ENCODE results near the gene OR4S2. TPM values are rescaled to one million over a fixed set of nuclear protein-coding genes. Genes with fewer than 3 reads are reported as not detected.

Gene OR4S2, protein sequence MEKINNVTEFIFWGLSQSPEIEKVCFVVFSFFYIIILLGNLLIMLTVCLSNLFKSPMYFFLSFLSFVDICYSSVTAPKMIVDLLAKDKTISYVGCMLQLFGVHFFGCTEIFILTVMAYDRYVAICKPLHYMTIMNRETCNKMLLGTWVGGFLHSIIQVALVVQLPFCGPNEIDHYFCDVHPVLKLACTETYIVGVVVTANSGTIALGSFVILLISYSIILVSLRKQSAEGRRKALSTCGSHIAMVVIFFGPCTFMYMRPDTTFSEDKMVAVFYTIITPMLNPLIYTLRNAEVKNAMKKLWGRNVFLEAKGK
- not detected in 2 replicates for total RNA-seq (2014; rRNA removed; shearing (Covaris generic))

GRCh38 chr11:55648027-55648426, at the start of gene OR4S2:
TSS of gene OR4S2 (plus strand) at chr11:55648327. CDS start at chr11:55650904, 2,577 bp downstream.
- Histone ChIP-seq H3K27ac (no peak within 1 kb of the TSS), H3K36me3 (no peaks in the 10 kb centered on the region), H3K4me3 (no peak within 1 kb of the TSS), H3K9me3 (replicated peaks) (0 out of 2 replicates have a peak, but pooled peaks cover 2% of the 10 kb centered on the region), H3K27me3 (replicated peaks) (no peaks in the 10 kb centered on the region), H3K4me1 (replicated peaks) (no peaks in the 10 kb centered on the region)
- DNase-seq (ENCODE audit: low read depth in 1 of 2, low spot score in 2 of 2): no peak

GRCh38 chr11:55607545-55607944, 40.6 kb upstream of the OR4S2 start, which contains the start of gene OR4C11:
TSS of gene OR4C11 (minus strand) at chr11:55607645. CDS start at chr11:55604373, 3,272 bp downstream.
- H3K4me1 ChIP-seq (replicated peaks): no peaks in the 10 kb centered on the region
- H3K4me3 ChIP-seq: no peak within 1 kb of the TSS
- no peak for DNase-seq (ENCODE audit: low read depth in 1 of 2, low spot score in 2 of 2)
- no peaks in the 10 kb centered on the region for H3K27me3 ChIP-seq (replicated peaks)
- H3K27ac ChIP-seq: no peak within 1 kb of the TSS
- H3K9me3 ChIP-seq (replicated peaks): no peaks in the 10 kb centered on the region; the same call in none of the 2 replicates
- H3K36me3 ChIP-seq: no peaks in the 10 kb centered on the region

DNA sequence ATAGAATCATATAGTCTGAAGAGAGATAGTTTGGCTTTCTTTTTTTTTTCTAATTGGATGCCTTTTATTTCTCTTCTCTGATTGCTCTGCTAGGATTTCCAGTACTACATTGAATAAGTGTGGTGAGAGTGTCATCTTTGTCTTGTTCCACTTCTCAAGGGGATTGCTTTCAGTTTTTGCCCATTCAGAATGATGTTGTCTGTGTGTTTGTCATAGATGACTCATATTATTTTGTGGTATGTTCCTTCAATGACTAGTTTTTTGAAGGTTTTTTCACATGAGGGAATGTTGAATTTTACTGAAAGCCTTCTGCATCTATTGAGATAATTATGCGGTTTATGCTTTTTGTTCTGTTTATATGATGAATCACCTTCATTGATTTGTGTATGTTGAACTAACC, 23.6 kb upstream of the OR4S2 start:
- no peak overlapping the region for H3K4me3 ChIP-seq
- no peak overlapping the region for H3K27ac ChIP-seq
- H3K36me3 ChIP-seq: no peaks in the 10 kb centered on the region
- DNase-seq (ENCODE audit: low read depth in 1 of 2, low spot score in 2 of 2): no peak
- H3K4me1 ChIP-seq (replicated peaks): no peaks in the 10 kb centered on the region
- H3K9me3 ChIP-seq (replicated peaks): no peaks in the 10 kb centered on the region
- H3K27me3 ChIP-seq (replicated peaks): no peaks in the 10 kb centered on the region

GRCh38 chr11:55634813-55635212, 13.3 kb upstream of the OR4S2 start, which contains the start of gene OR4P4:
TSS of gene OR4P4 (plus strand) at chr11:55635113.
- no peaks in the 10 kb centered on the region for H3K27me3 ChIP-seq (replicated peaks)
- H3K4me3 ChIP-seq: no peak within 1 kb of the TSS
- H3K9me3 ChIP-seq (replicated peaks): no peaks in the 10 kb centered on the region
- H3K27ac ChIP-seq: no peak within 1 kb of the TSS
- H3K4me1 ChIP-seq (replicated peaks): no peaks in the 10 kb centered on the region
- no peak for DNase-seq (ENCODE audit: low read depth in 1 of 2, low spot score in 2 of 2)
- H3K36me3 ChIP-seq: no peaks in the 10 kb centered on the region

DNA sequence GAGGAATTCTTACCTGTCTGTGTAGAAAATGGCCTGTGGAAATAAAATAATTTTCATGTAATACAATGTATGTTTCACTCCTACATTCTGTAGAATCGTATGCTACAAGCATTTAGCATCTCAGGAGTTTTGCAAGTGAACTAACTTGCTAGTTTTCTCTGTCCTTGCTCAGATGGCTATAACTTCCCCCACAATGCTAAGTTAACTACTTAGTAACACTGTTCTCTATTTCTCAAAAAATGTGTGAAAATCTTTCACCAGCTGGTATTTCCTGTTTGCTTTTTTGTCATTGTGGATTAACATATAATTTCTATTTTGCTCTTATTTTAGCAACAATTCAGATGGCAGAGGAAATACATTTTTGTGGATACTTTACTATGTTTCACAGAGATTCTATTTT, 4.4 kb downstream of the OR4S2 start:
- no peak overlapping the region for H3K4me3 ChIP-seq
- H3K27ac ChIP-seq: no peak overlapping the region
- DNase-seq (ENCODE audit: low read depth in 1 of 2, low spot score in 2 of 2): no peak
- H3K9me3 ChIP-seq (replicated peaks): 0 out of 2 replicates have a peak, but pooled peaks cover 2% of the 10 kb centered on the region
- no peaks in the 10 kb centered on the region for H3K36me3 ChIP-seq
- no peaks in the 10 kb centered on the region for H3K27me3 ChIP-seq (replicated peaks)
- no peaks in the 10 kb centered on the region for H3K4me1 ChIP-seq (replicated peaks)

DNA sequence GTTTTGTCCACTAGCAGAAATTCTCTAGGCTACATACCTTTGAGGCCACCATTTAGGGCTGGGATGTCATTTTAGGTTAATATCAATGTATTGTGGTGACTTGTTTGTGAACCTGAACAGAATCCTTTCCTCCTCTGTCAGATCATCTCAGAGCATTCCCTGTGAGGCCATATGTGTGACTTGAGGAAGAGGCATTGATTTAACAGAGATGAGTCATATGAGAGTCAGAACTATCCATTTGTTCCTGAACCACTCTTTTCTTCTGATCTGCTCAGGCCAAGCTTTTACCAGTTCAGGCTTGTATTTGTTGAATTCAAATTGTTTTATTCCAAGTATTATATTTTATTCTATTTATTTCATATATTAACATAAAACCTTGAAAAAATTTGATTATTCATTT, 7.0 kb downstream of the OR4S2 start:
- H3K27me3 ChIP-seq (replicated peaks): no peaks in the 10 kb centered on the region
- H3K4me1 ChIP-seq (replicated peaks): no peaks in the 10 kb centered on the region
- no peaks in the 10 kb centered on the region for H3K9me3 ChIP-seq (replicated peaks)
- H3K4me3 ChIP-seq: no peak overlapping the region
- H3K27ac ChIP-seq: no peak overlapping the region
- H3K36me3 ChIP-seq: no peaks in the 10 kb centered on the region
- DNase-seq (ENCODE audit: low read depth in 1 of 2, low spot score in 2 of 2): no peak

GRCh38 chr11:55658031-55658573, 10.0 kb downstream of the OR4S2 start:
- DNase-seq (ENCODE audit: low read depth in 1 of 2, low spot score in 2 of 2): no peak
- no peaks in the 10 kb centered on the region for H3K9me3 ChIP-seq (replicated peaks)
- H3K27me3 ChIP-seq (replicated peaks): no peaks in the 10 kb centered on the region
- H3K27ac ChIP-seq: no peak overlapping the region
- H3K36me3 ChIP-seq: no peaks in the 10 kb centered on the region
- H3K4me1 ChIP-seq (replicated peaks): no peaks in the 10 kb centered on the region
- no peak overlapping the region for H3K4me3 ChIP-seq

GRCh38 chr11:55658608-55659007, 10.5 kb downstream of the OR4S2 start:
- H3K27me3 ChIP-seq (replicated peaks): no peaks in the 10 kb centered on the region
- no peaks in the 10 kb centered on the region for H3K4me1 ChIP-seq (replicated peaks)
- no peak for DNase-seq (ENCODE audit: low read depth in 1 of 2, low spot score in 2 of 2)
- H3K27ac ChIP-seq: no peak overlapping the region
- H3K4me3 ChIP-seq: no peak overlapping the region
- H3K9me3 ChIP-seq (replicated peaks): no peaks in the 10 kb centered on the region
- no peaks in the 10 kb centered on the region for H3K36me3 ChIP-seq

GRCh38 chr11:55661901-55662300, 13.8 kb downstream of the OR4S2 start, which contains the start of gene OR4C6:
TSS of gene OR4C6 (plus strand) at chr11:55662201. CDS start at chr11:55665167, 2,966 bp downstream.
- Histone ChIP-seq H3K36me3 (no peaks in the 10 kb centered on the region), H3K27ac (no peak within 1 kb of the TSS), H3K9me3 (replicated peaks) (no peaks in the 10 kb centered on the region), H3K4me3 (no peak within 1 kb of the TSS), H3K27me3 (replicated peaks) (no peaks in the 10 kb centered on the region), H3K4me1 (replicated peaks) (no peaks in the 10 kb centered on the region)
- DNase-seq (ENCODE audit: low read depth in 1 of 2, low spot score in 2 of 2): no peak

- no peaks in the 10 kb centered on the region for H3K27me3 ChIP-seq (replicated peaks)
- H3K9me3 ChIP-seq (replicated peaks): no peaks in the 10 kb centered on the region
- H3K36me3 ChIP-seq: no peaks in the 10 kb centered on the region
- no peak overlapping the region for H3K27ac ChIP-seq
- no peaks in the 10 kb centered on the region for H3K4me1 ChIP-seq (replicated peaks)
- no peak for DNase-seq (ENCODE audit: low read depth in 1 of 2, low spot score in 2 of 2)
- no peak overlapping the region for H3K4me3 ChIP-seq
Measured at GRCh38 chr11:55669376-55669775, 21.2 kb downstream of the OR4S2 start.

DNA sequence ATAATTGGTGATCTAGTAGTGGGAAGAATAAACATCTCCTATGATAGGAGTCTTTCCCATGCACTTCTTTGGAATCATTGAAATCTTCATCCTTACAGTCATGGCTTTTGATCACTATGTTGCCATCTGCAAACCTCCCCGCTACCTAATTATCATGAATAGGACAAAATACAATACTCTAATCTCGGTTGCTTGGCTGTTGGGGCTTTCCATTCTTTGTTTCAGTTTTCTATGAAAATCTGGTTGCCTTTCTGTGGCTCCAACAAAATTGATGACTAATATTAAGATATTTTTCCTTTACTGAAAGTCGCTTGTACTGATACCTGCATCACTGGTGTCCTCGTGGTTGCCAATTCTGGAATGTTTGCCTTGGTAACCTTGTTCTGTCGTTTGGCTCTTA, 25.7 kb downstream of the OR4S2 start:
- DNase-seq (ENCODE audit: low read depth in 1 of 2, low spot score in 2 of 2): no peak
- Histone ChIP-seq H3K36me3 (no peaks in the 10 kb centered on the region), H3K9me3 (replicated peaks) (0 out of 2 replicates have a peak, but pooled peaks cover 3% of the 10 kb centered on the region)

GRCh38 chr11:55697817-55698216, 49.7 kb downstream of the OR4S2 start:
- DNase-seq (ENCODE audit: low read depth in 1 of 2, low spot score in 2 of 2): no peak
- no peaks in the 10 kb centered on the region for H3K9me3 ChIP-seq (replicated peaks)
- H3K4me1 ChIP-seq (replicated peaks): no peaks in the 10 kb centered on the region
- no peak overlapping the region for H3K27ac ChIP-seq
- H3K27me3 ChIP-seq (replicated peaks): no peaks in the 10 kb centered on the region
- H3K4me3 ChIP-seq: no peak overlapping the region
- no peaks in the 10 kb centered on the region for H3K36me3 ChIP-seq

More for the DNA sequence above, 25.7 kb downstream of the OR4S2 start:
- no peak overlapping the region for H3K4me3 ChIP-seq
- H3K27me3 ChIP-seq (replicated peaks): no peaks in the 10 kb centered on the region
- H3K4me1 ChIP-seq (replicated peaks): no peaks in the 10 kb centered on the region
- H3K27ac ChIP-seq: no peak overlapping the region

GRCh38 chr11:55701429-55701828, 53.3 kb downstream of the OR4S2 start:
- no peaks in the 10 kb centered on the region for H3K9me3 ChIP-seq (replicated peaks)

More at GRCh38 chr11:55701429-55701828, 53.3 kb downstream of the OR4S2 start:
- Histone ChIP-seq H3K27ac (no peak overlapping the region), H3K27me3 (replicated peaks) (no peaks in the 10 kb centered on the region), H3K36me3 (no peaks in the 10 kb centered on the region), H3K4me1 (replicated peaks) (no peaks in the 10 kb centered on the region), H3K4me3 (no peak overlapping the region)
- DNase-seq (ENCODE audit: low read depth in 1 of 2, low spot score in 2 of 2): no peak

Measured in SJSA1 (cell line).